ENCODE results near the gene SLCO2A1.

The SLCO2A1 gene

GRCh38 chr3:133948131-133948810, 81.5 kb downstream of the SLCO2A1 start:
- no peak for FAIRE-seq

GRCh38 chr3:133945381-133946095, 84.2 kb downstream of the SLCO2A1 start:
- no peak for FAIRE-seq

- no peak for FAIRE-seq
Observed at GRCh38 chr3:133944641-133945380, 84.9 kb downstream of the SLCO2A1 start.

- FAIRE-seq: no peak
Observed at GRCh38 chr3:133944181-133944580, 85.5 kb downstream of the SLCO2A1 start.

- FAIRE-seq: no peak
Observed at GRCh38 chr3:133943639-133944141, 86.0 kb downstream of the SLCO2A1 start.

GRCh38 chr3:133943031-133943535, 86.6 kb downstream of the SLCO2A1 start:
- FAIRE-seq: no peak

GRCh38 chr3:133941415-133941821, 88.3 kb downstream of the SLCO2A1 start:
- no peak for FAIRE-seq

- no peak for FAIRE-seq
Observed at GRCh38 chr3:133940536-133940935, 89.2 kb downstream of the SLCO2A1 start.

GRCh38 chr3:133939463-133939835, 90.3 kb downstream of the SLCO2A1 start:
- FAIRE-seq: no peak

GRCh38 chr3:133938770-133939462, 90.8 kb downstream of the SLCO2A1 start:
- no peak for FAIRE-seq

GRCh38 chr3:133937756-133938601, 91.7 kb downstream of the SLCO2A1 start:
- FAIRE-seq: no peak

- FAIRE-seq: no peak
Observed at GRCh38 chr3:133937061-133937686, 92.6 kb downstream of the SLCO2A1 start.

GRCh38 chr3:133935843-133936769, 93.6 kb downstream of the SLCO2A1 start:
- no peak for FAIRE-seq

GRCh38 chr3:133934996-133935842, 94.5 kb downstream of the SLCO2A1 start:
- FAIRE-seq: no peak

GRCh38 chr3:133934073-133934970, 95.4 kb downstream of the SLCO2A1 start:
- no peak for FAIRE-seq

- no peak for FAIRE-seq
Observed at GRCh38 chr3:133933097-133934024, 96.4 kb downstream of the SLCO2A1 start.

GRCh38 chr3:133932009-133932408, 97.7 kb downstream of the SLCO2A1 start:
- FAIRE-seq: no peak
